ENCODE measurements around the gene DSP.

The DSP gene

GRCh38 chr6:7566617-7567173 lies 25.2 kb downstream of the DSP start:
- no peak for DNase-seq

- DNase-seq = no peak
Observed at GRCh38 chr6:7568021-7568420, 26.6 kb downstream of the DSP start.

- no peak for DNase-seq
Observed at GRCh38 chr6:7569082-7569481, 27.6 kb downstream of the DSP start.

- no peak for DNase-seq
Observed at GRCh38 chr6:7572213-7572943, 30.9 kb downstream of the DSP start.

- DNase-seq = no peak
Observed at GRCh38 chr6:7574500-7574899, 33.0 kb downstream of the DSP start.

- no peak for DNase-seq
Observed at GRCh38 chr6:7578516-7578915, 37.0 kb downstream of the DSP start.

GRCh38 chr6:7578931-7579330 lies 37.5 kb downstream of the DSP start:
- DNase-seq = no peak

- DNase-seq = no peak
Observed at GRCh38 chr6:7579851-7580250, 38.4 kb downstream of the DSP start.

GRCh38 chr6:7580537-7580926 lies 39.1 kb downstream of the DSP start:
- DNase-seq = no peak

GRCh38 chr6:7580927-7581618 lies 39.6 kb downstream of the DSP start:
- no peak for DNase-seq

- DNase-seq = no peak
Observed at GRCh38 chr6:7585287-7585930, 43.9 kb downstream of the DSP start.

GRCh38 chr6:7587631-7588100 lies 46.2 kb downstream of the DSP start:
- no peak for DNase-seq

GRCh38 chr6:7588506-7588905 lies 47.0 kb downstream of the DSP start:
- no peak for DNase-seq

- DNase-seq = no peak
Observed at GRCh38 chr6:7589221-7589620, 47.8 kb downstream of the DSP start.

- DNase-seq = peak; percentile 84
Observed at GRCh38 chr6:7589949-7590917, 48.8 kb downstream of the DSP start, which contains the start of gene SNRNP48. SNRNP48 (plus strand) TSS chr6:7590198; CDS start chr6:7590258, 60 bp downstream.

- DNase-seq = no peak
Observed at GRCh38 chr6:7590918-7591302, 49.4 kb downstream of the DSP start.

- DNase-seq = no peak
Observed at GRCh38 chr6:7591770-7592169, 50.3 kb downstream of the DSP start.

- no peak for DNase-seq
Observed at GRCh38 chr6:7593229-7593628, 51.8 kb downstream of the DSP start.

GRCh38 chr6:7594579-7595125 lies 53.2 kb downstream of the DSP start:
- no peak for DNase-seq

GRCh38 chr6:7604003-7604402 lies 62.5 kb downstream of the DSP start:
- DNase-seq = no peak

GRCh38 chr6:7604506-7604905 lies 63.0 kb downstream of the DSP start:
- DNase-seq = no peak
